Osteoblast (primary cell): ENCODE results near the gene PRX. TPM values are rescaled to one million over a fixed set of nuclear protein-coding genes. Genes with fewer than 3 reads are reported as not detected.
A peak's percentile ranks its signal among the peaks of the same experiment; 100 is the strongest.

Experiments
- DNase-seq: peaks from one replicate; pipeline ENCODE4 v3.0.0; 2011; ENCODE audit warnings: low spot score, mixed read lengths; ENCODE audit not compliant: insufficient read length; ENCODE audit errors: missing footprints
- H2AFZ ChIP-seq: 2 replicates; pipeline ENCODE4 v1.6.0; 2011; ENCODE audit warnings: mild to moderate bottlenecking, low read length
- H3K27ac ChIP-seq: 2 replicates; pipeline ENCODE4 v1.5.1; 2011; ENCODE audit warnings: mild to moderate bottlenecking, low read depth, low read length, moderate library complexity
- H3K27me3 ChIP-seq: 2 replicates; pipeline ENCODE4 v1.6.0; 2012; ENCODE audit warnings: mild to moderate bottlenecking, control low read depth, inconsistent platforms, low read length, moderate library complexity; ENCODE audit not compliant: insufficient read depth
- H3K36me3 ChIP-seq: 2 replicates; pipeline ENCODE4 v1.5.1; 2011; ENCODE audit warnings: mild to moderate bottlenecking, low read length, control low read depth, moderate library complexity; ENCODE audit not compliant: insufficient read depth
- H3K4me1 ChIP-seq: 2 replicates; pipeline ENCODE4 v1.5.1; 2011; ENCODE audit warnings: mild to moderate bottlenecking, low read length, control low read depth, moderate library complexity; ENCODE audit not compliant: insufficient read depth
- H3K4me2 ChIP-seq: 2 replicates; pipeline ENCODE4 v1.6.0; 2011; ENCODE audit warnings: mild to moderate bottlenecking, low read length; ENCODE audit not compliant: insufficient read depth
- H3K4me3 ChIP-seq: fragments of 200-600 bp; sonication (generic); 3 replicates; pipeline ENCODE4 v1.5.1; 2012; ENCODE audit warnings: mild to moderate bottlenecking, low read length, inconsistent platforms; ENCODE audit not compliant: insufficient read depth
- H3K79me2 ChIP-seq: 2 replicates; pipeline ENCODE4 v1.6.0; 2012; ENCODE audit warnings: mild to moderate bottlenecking, low read length, control low read depth, inconsistent platforms; ENCODE audit not compliant: insufficient read depth
- H3K9me3 ChIP-seq: 2 replicates; pipeline ENCODE4 v1.5.1; 2011; ENCODE audit warnings: low read depth, low read length, control low read depth
- H4K20me1 ChIP-seq: 2 replicates; pipeline ENCODE4 v1.6.0; 2012; ENCODE audit warnings: mild to moderate bottlenecking, low read length, control low read depth; ENCODE audit not compliant: insufficient read depth
- CTCF ChIP-seq: IDR thresholded peaks from 2 replicates; pipeline ENCODE4 v1.5.1; 2011; ENCODE audit warnings: mild to moderate bottlenecking, low read depth, low read length, moderate library complexity; ENCODE audit errors: extremely low read depth
- total RNA-seq: library from RNA; depleted of rRNA; stranded (reverse); fragments of >200 nt; gene quantifications from 2 replicates; pipeline ENCODE4 v1.2.3, GENCODE V29; 2012

The PRX gene
- total RNA-seq, 1 donor: 3.3 TPM

- no peaks in the 10 kb centered on the region for H3K9me3 ChIP-seq
- no peak overlapping the region for H3K27ac ChIP-seq
- H4K20me1 ChIP-seq: peaks cover 2% of the 10 kb centered on the region
- H3K79me2 ChIP-seq: no peaks in the 10 kb centered on the region
- peak; percentile 80 for DNase-seq
- peak overlapping the region; percentile 75 for H3K4me3 ChIP-seq
- H3K27me3 ChIP-seq: no peaks in the 10 kb centered on the region
- no peak for TF ChIP-seq CTCF
- H3K4me1 ChIP-seq: peaks cover 14% of the 10 kb centered on the region
- H2AFZ ChIP-seq: peak overlapping the region; percentile 89
- H3K36me3 ChIP-seq: peaks cover 21% of the 10 kb centered on the region
- peak overlapping the region; percentile 92 for H3K4me2 ChIP-seq
Measured at GRCh38 chr19:40365010-40365409, 48.2 kb downstream of the PRX start.

GRCh38 chr19:40363069-40363468 lies 50.1 kb downstream of the PRX start:
- TF ChIP-seq CTCF: no peak
- Histone ChIP-seq H2AFZ (no peak overlapping the region), H4K20me1 (peaks cover under 1% of the 10 kb centered on the region), H3K27ac (no peak overlapping the region), H3K9me3 (no peaks in the 10 kb centered on the region), H3K4me3 (no peak overlapping the region), H3K27me3 (no peaks in the 10 kb centered on the region), H3K36me3 (peaks cover 7% of the 10 kb centered on the region), H3K4me2 (no peak overlapping the region), H3K4me1 (peaks cover 14% of the 10 kb centered on the region), H3K79me2 (no peaks in the 10 kb centered on the region)
- DNase-seq: peak; percentile 56

- Histone ChIP-seq H4K20me1 (peaks cover 3% of the 10 kb centered on the region), H3K79me2 (no peaks in the 10 kb centered on the region), H3K4me1 (peaks cover 14% of the 10 kb centered on the region), H3K4me2 (no peak overlapping the region), H2AFZ (no peak overlapping the region), H3K4me3 (no peak overlapping the region), H3K9me3 (no peaks in the 10 kb centered on the region), H3K27ac (no peak overlapping the region), H3K27me3 (no peaks in the 10 kb centered on the region), H3K36me3 (no peaks in the 10 kb centered on the region)
- DNase-seq: peak; percentile 6
- no peak for TF ChIP-seq CTCF
Measured at GRCh38 chr19:40362160-40362559, 51.0 kb downstream of the PRX start.

- H3K36me3 ChIP-seq: no peaks in the 10 kb centered on the region
- H3K4me2 ChIP-seq: no peak overlapping the region
- H3K4me1 ChIP-seq: peaks cover 10% of the 10 kb centered on the region
- no peak overlapping the region for H3K4me3 ChIP-seq
- no peak for TF ChIP-seq CTCF
- H3K9me3 ChIP-seq: no peaks in the 10 kb centered on the region
- peaks cover 9% of the 10 kb centered on the region for H3K79me2 ChIP-seq
- H2AFZ ChIP-seq: no peak overlapping the region
- no peaks in the 10 kb centered on the region for H3K27me3 ChIP-seq
- H4K20me1 ChIP-seq: peaks cover 11% of the 10 kb centered on the region
- H3K27ac ChIP-seq: no peak overlapping the region
- DNase-seq: peak; percentile 3
Measured at GRCh38 chr19:40360708-40361241, 52.4 kb downstream of the PRX start.
